ENCODE data around the gene ARHGAP27. TPM values are rescaled to one million over a fixed set of nuclear protein-coding genes. Genes with fewer than 3 reads are reported as not detected.
"Not testable (repeated sequence)": the region's sequence is repeated elsewhere in the genome, so short reads cannot be mapped to it uniquely, and the experiment has no call there.

Gene ARHGAP27
- total RNA-seq, 1 donor from 2014 or later: 3.5 TPM

- not testable (repeated sequence) for H3K4me1 Mint-ChIP-seq (ENCODE audit: low read depth, unreplicated experiment); H3K36me3 Mint-ChIP-seq (ENCODE audit: unreplicated experiment); DNase-seq; H3K9me3 Mint-ChIP-seq (ENCODE audit: unreplicated experiment); H3K27ac Mint-ChIP-seq (ENCODE audit: unreplicated experiment); H3K4me3 Mint-ChIP-seq (ENCODE audit: unreplicated experiment); H3K27me3 Mint-ChIP-seq (ENCODE audit: unreplicated experiment)
These were observed 13.5 kb upstream of the ARHGAP27 start for GRCh38 chr17:45445901-45446743.

GRCh38 chr17:45444856-45445820 is 12.5 kb upstream of the ARHGAP27 start:
- not testable (repeated sequence) for DNase-seq; H3K27ac Mint-ChIP-seq (ENCODE audit: unreplicated experiment); H3K36me3 Mint-ChIP-seq (ENCODE audit: unreplicated experiment); H3K27me3 Mint-ChIP-seq (ENCODE audit: unreplicated experiment); H3K9me3 Mint-ChIP-seq (ENCODE audit: unreplicated experiment); H3K4me1 Mint-ChIP-seq (ENCODE audit: low read depth, unreplicated experiment); H3K4me3 Mint-ChIP-seq (ENCODE audit: unreplicated experiment)

GRCh38 chr17:45444301-45444700 is 11.6 kb upstream of the ARHGAP27 start:
- DNase-seq; H3K4me3 Mint-ChIP-seq (ENCODE audit: unreplicated experiment); H3K4me1 Mint-ChIP-seq (ENCODE audit: low read depth, unreplicated experiment); H3K27ac Mint-ChIP-seq (ENCODE audit: unreplicated experiment); H3K36me3 Mint-ChIP-seq (ENCODE audit: unreplicated experiment); H3K9me3 Mint-ChIP-seq (ENCODE audit: unreplicated experiment); H3K27me3 Mint-ChIP-seq (ENCODE audit: unreplicated experiment): not testable (repeated sequence)

- not testable (repeated sequence) for H3K9me3 Mint-ChIP-seq (ENCODE audit: unreplicated experiment); H3K4me3 Mint-ChIP-seq (ENCODE audit: unreplicated experiment); H3K36me3 Mint-ChIP-seq (ENCODE audit: unreplicated experiment)
These were observed 10.9 kb upstream of the ARHGAP27 start for GRCh38 chr17:45443371-45444260.

GRCh38 chr17:45441526-45442310 is 9.0 kb upstream of the ARHGAP27 start:
- Mint-ChIP-seq H3K9me3 (ENCODE audit: unreplicated experiment) (peaks cover 5% of the 10 kb centered on the region), H3K27ac (ENCODE audit: unreplicated experiment) (no peak overlapping the region)
- TF ChIP-seq CTCF (IDR thresholded peaks at IDR 0.05; ENCODE audit: partially characterized antibody, unreplicated experiment): no peak

More at GRCh38 chr17:45443371-45444260, 10.9 kb upstream of the ARHGAP27 start:
- H3K27me3 Mint-ChIP-seq (ENCODE audit: unreplicated experiment); H3K4me1 Mint-ChIP-seq (ENCODE audit: low read depth, unreplicated experiment); DNase-seq; H3K27ac Mint-ChIP-seq (ENCODE audit: unreplicated experiment): not testable (repeated sequence)

GRCh38 chr17:45440839-45441515 is 8.3 kb upstream of the ARHGAP27 start:
- H3K27me3 Mint-ChIP-seq (ENCODE audit: unreplicated experiment); H3K27ac Mint-ChIP-seq (ENCODE audit: unreplicated experiment); H3K4me3 Mint-ChIP-seq (ENCODE audit: unreplicated experiment); H3K9me3 Mint-ChIP-seq (ENCODE audit: unreplicated experiment); H3K36me3 Mint-ChIP-seq (ENCODE audit: unreplicated experiment); DNase-seq: not testable (repeated sequence)
- H3K4me1 Mint-ChIP-seq (ENCODE audit: low read depth, unreplicated experiment): peaks cover 19% of the 10 kb centered on the region

More at GRCh38 chr17:45441526-45442310, 9.0 kb upstream of the ARHGAP27 start:
- Mint-ChIP-seq H3K4me1 (ENCODE audit: low read depth, unreplicated experiment) (peaks cover 12% of the 10 kb centered on the region), H3K36me3 (ENCODE audit: unreplicated experiment) (peaks cover 5% of the 10 kb centered on the region), H3K4me3 (ENCODE audit: unreplicated experiment) (no peak overlapping the region), H3K27me3 (ENCODE audit: unreplicated experiment) (no peaks in the 10 kb centered on the region)
- DNase-seq: no peak
